ENCODE data around the gene SLC5A9. TPM values are rescaled to one million over a fixed set of nuclear protein-coding genes. Genes with fewer than 3 reads are reported as not detected.

SLC5A9 gene
- total RNA-seq, 1 experiment from 2014 or later, result 3.9 TPM

DNA sequence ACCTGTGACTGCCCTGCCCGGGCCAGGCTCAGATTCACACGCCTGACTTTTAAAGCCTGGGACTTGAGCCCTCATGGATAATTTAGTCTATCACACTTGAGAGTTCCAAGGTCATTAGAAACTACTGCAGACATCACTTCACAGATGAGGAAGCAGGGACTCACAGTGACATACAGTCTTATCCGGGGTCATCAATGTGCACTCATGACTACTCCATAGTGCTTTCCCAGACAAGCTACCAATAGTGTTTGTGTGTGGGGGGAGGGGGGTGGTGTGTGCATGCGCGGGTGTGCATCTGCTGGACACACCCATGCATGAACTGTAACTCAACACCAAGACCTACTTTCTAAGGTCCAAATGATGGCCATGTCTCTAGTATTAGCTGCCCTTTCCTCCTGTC, 16.1 kb upstream of the SLC5A9 start:
- Histone ChIP-seq H3K36me3 (ENCODE audit: control insufficient read depth, insufficient read depth, low read length) (no peaks in the 10 kb centered on the region), H3K27me3 (replicated peaks; ENCODE audit: control insufficient read depth, insufficient read depth, low read length) (no peaks in the 10 kb centered on the region), H3K4me3 (ENCODE audit: low read depth, low read length) (no peak overlapping the region), H3K4me1 (no peaks in the 10 kb centered on the region), H3K9me3 (no peaks in the 10 kb centered on the region)
- Mint-ChIP-seq H3K9me3 (ENCODE audit: unreplicated experiment) (no peaks in the 10 kb centered on the region), H3K36me3 (ENCODE audit: insufficient read depth, unreplicated experiment) (no peaks in the 10 kb centered on the region), H3K27ac (ENCODE audit: unreplicated experiment) (no peak overlapping the region), H3K27me3 (ENCODE audit: insufficient read depth, unreplicated experiment) (peaks cover under 1% of the 10 kb centered on the region), H3K4me3 (ENCODE audit: unreplicated experiment) (no peak overlapping the region), H3K4me1 (ENCODE audit: low read depth, unreplicated experiment) (no peaks in the 10 kb centered on the region)
- ChIA-PET CTCF (no interaction called here), POLR2A (no interaction called here)
- DNase-seq, result no peak
- TF ChIP-seq, protein P1, sequence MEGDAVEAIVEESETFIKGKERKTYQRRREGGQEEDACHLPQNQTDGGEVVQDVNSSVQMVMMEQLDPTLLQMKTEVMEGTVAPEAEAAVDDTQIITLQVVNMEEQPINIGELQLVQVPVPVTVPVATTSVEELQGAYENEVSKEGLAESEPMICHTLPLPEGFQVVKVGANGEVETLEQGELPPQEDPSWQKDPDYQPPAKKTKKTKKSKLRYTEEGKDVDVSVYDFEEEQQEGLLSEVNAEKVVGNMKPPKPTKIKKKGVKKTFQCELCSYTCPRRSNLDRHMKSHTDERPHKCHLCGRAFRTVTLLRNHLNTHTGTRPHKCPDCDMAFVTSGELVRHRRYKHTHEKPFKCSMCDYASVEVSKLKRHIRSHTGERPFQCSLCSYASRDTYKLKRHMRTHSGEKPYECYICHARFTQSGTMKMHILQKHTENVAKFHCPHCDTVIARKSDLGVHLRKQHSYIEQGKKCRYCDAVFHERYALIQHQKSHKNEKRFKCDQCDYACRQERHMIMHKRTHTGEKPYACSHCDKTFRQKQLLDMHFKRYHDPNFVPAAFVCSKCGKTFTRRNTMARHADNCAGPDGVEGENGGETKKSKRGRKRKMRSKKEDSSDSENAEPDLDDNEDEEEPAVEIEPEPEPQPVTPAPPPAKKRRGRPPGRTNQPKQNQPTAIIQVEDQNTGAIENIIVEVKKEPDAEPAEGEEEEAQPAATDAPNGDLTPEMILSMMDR (IDR thresholded peaks at IDR 0.05; ENCODE audit: insufficient read depth in 1 of 2, low read depth in 1 of 2, low read length in 1 of 2, severe bottlenecking in 1 of 2, unreplicated experiment in 1 of 2), result no peak
- BruUV-seq (replicated peaks), result no TSS peak
- intact Hi-C loops (cut with micrococcal nuclease; ENCODE audit: unreplicated experiment), result no loop called here

DNA sequence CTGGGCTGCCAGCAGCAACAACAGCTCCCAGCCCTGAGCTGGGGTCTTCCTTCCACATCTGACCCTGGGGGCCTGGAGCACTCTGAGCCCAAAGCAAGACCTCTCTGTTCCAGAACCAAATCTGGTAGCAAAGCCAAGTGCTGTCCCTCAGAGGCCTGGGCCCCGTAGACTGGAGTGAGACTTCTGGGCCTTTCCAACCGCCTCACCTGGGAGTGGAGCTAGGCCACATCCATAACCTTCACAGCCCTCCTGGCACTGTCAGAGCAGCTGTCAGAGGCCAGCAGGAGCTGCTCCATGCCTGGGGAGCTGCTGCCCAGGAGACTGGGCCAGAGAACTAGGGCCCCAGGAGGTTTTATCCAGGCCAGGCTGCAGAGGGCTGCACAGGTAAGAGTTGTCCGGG, 15.4 kb upstream of the SLC5A9 start:
- Histone ChIP-seq H3K27me3 (replicated peaks; ENCODE audit: control insufficient read depth, insufficient read depth, low read length) (no peaks in the 10 kb centered on the region), H3K4me1 (no peaks in the 10 kb centered on the region), H3K36me3 (ENCODE audit: control insufficient read depth, insufficient read depth, low read length) (no peaks in the 10 kb centered on the region), H3K4me3 (ENCODE audit: low read depth, low read length) (no peak overlapping the region), H3K9me3 (no peaks in the 10 kb centered on the region)
- H3K27ac Mint-ChIP-seq (ENCODE audit: unreplicated experiment), result no peak overlapping the region
- H3K36me3 Mint-ChIP-seq (ENCODE audit: insufficient read depth, unreplicated experiment), result no peaks in the 10 kb centered on the region
- ChIA-PET POLR2A (no interaction called here), CTCF (no interaction called here)
- TF ChIP-seq, protein P1 (IDR thresholded peaks at IDR 0.05; ENCODE audit: insufficient read depth in 1 of 2, low read depth in 1 of 2, low read length in 1 of 2, severe bottlenecking in 1 of 2, unreplicated experiment in 1 of 2), result no peak
- no peak overlapping the region for H3K4me3 Mint-ChIP-seq (ENCODE audit: unreplicated experiment)
- no peaks in the 10 kb centered on the region for H3K4me1 Mint-ChIP-seq (ENCODE audit: low read depth, unreplicated experiment)
- intact Hi-C loops (cut with micrococcal nuclease; ENCODE audit: unreplicated experiment), result no loop called here
- H3K27me3 Mint-ChIP-seq (ENCODE audit: insufficient read depth, unreplicated experiment), result peaks cover 2% of the 10 kb centered on the region
- DNase-seq, result no peak
- no TSS peak for BruUV-seq (replicated peaks)
- H3K9me3 Mint-ChIP-seq (ENCODE audit: unreplicated experiment), result no peaks in the 10 kb centered on the region

- no peaks in the 10 kb centered on the region for H3K36me3 Mint-ChIP-seq (ENCODE audit: insufficient read depth, unreplicated experiment)
- peaks cover 2% of the 10 kb centered on the region for H3K27me3 Mint-ChIP-seq (ENCODE audit: insufficient read depth, unreplicated experiment)
- no peaks in the 10 kb centered on the region for H3K9me3 ChIP-seq
- POLR2A ChIA-PET, result no interaction called here
- DNase-seq, result no peak
- H3K27me3 ChIP-seq (replicated peaks; ENCODE audit: control insufficient read depth, insufficient read depth, low read length), result no peaks in the 10 kb centered on the region
- H3K4me1 Mint-ChIP-seq (ENCODE audit: low read depth, unreplicated experiment), result no peaks in the 10 kb centered on the region
- no peaks in the 10 kb centered on the region for H3K36me3 ChIP-seq (ENCODE audit: control insufficient read depth, insufficient read depth, low read length)
- no peak overlapping the region for H3K27ac Mint-ChIP-seq (ENCODE audit: unreplicated experiment)
- intact Hi-C loops (cut with micrococcal nuclease; ENCODE audit: unreplicated experiment), result no loop called here
- H3K9me3 Mint-ChIP-seq (ENCODE audit: unreplicated experiment), result no peaks in the 10 kb centered on the region
- no peak overlapping the region for H3K4me3 Mint-ChIP-seq (ENCODE audit: unreplicated experiment)
- CTCF ChIA-PET, result no interaction called here
- H3K4me1 ChIP-seq, result no peaks in the 10 kb centered on the region
- BruUV-seq (replicated peaks), result no TSS peak
- TF ChIP-seq, protein P1 (IDR thresholded peaks at IDR 0.05; ENCODE audit: insufficient read depth in 1 of 2, low read depth in 1 of 2, low read length in 1 of 2, severe bottlenecking in 1 of 2, unreplicated experiment in 1 of 2), result no peak
- H3K4me3 ChIP-seq (ENCODE audit: low read depth, low read length), result no peak overlapping the region
Measured at GRCh38 chr1:48207536-48208075, 14.9 kb upstream of the SLC5A9 start.
